Neural cell (in vitro differentiated cells): ENCODE data around the gene ADD1. TPM values are rescaled to one million over a fixed set of nuclear protein-coding genes. Genes with fewer than 3 reads are reported as not detected.
A peak's percentile ranks its signal among the peaks of the same experiment; 100 is the strongest.

Source experiments
- H2AFZ ChIP-seq: fragments of 200-600, 300-800 bp; sonication (generic), shearing (Covaris generic); 2 replicates; pipeline ENCODE4 v1.6.0; 2014; ENCODE audit warnings: low read depth, mild to moderate bottlenecking, antibody characterized with exemption, low read length, moderate library complexity
- H3F3A ChIP-seq: fragments of 200-600 bp; shearing (Covaris generic); 2 replicates; pipeline ENCODE4 v1.6.1; 2016; ENCODE audit warnings: mild to moderate bottlenecking, moderate library complexity, mixed read lengths, antibody characterized with exemption, low read length; ENCODE audit not compliant: insufficient read depth, poor library complexity, severe bottlenecking
- H3K27ac ChIP-seq: fragments of 200-600, 300-800 bp; sonication (generic), shearing (Covaris generic); 2 replicates; pipeline ENCODE4 v1.5.1; 2014; ENCODE audit warnings: mild to moderate bottlenecking, low read length, moderate library complexity
- H3K27me3 ChIP-seq: fragments of 300-800, 200-600 bp; sonication (generic), shearing (Covaris generic); 2 replicates; pipeline ENCODE4 v1.6.0; 2014; ENCODE audit warnings: mild to moderate bottlenecking, low read depth, low read length, moderate library complexity; ENCODE audit not compliant: insufficient read depth
- H3K36me3 ChIP-seq: fragments of 300-800, 200-600 bp; sonication (generic), shearing (Covaris generic); 2 replicates; pipeline ENCODE4 v1.5.1; 2014; ENCODE audit warnings: mild to moderate bottlenecking, antibody characterized with exemption, low read length, moderate library complexity; ENCODE audit not compliant: insufficient read depth
- H3K4me2 ChIP-seq: fragments of 300-800, 200-600 bp; sonication (generic), shearing (Covaris generic); 2 replicates; pipeline ENCODE4 v1.6.0; 2014; ENCODE audit warnings: mild to moderate bottlenecking, low read length
- H3K4me3 ChIP-seq: fragments of 300-800, 200-600 bp; sonication (generic), shearing (Covaris generic); 2 replicates; pipeline ENCODE4 v1.5.1; 2014; ENCODE audit warnings: mild to moderate bottlenecking, low read length, moderate library complexity
- H3K79me2 ChIP-seq: fragments of 200-600 bp; shearing (Covaris generic); replicated peaks from 2 replicates; pipeline ENCODE4 v1.6.0; 2014; ENCODE audit warnings: mild to moderate bottlenecking, low read length, moderate library complexity; ENCODE audit not compliant: insufficient read depth
- H3K9ac ChIP-seq: fragments of 300-800, 200-600 bp; sonication (generic), shearing (Covaris generic); 2 replicates; pipeline ENCODE4 v1.6.1; 2016; ENCODE audit warnings: mild to moderate bottlenecking, low read length, mixed read lengths
- H3K9me2 ChIP-seq: fragments of 200-600 bp; shearing (Covaris generic); 2 replicates; pipeline ENCODE4 v1.6.1; 2016; ENCODE audit warnings: mild to moderate bottlenecking, low read length, mixed read lengths; ENCODE audit not compliant: insufficient read depth
- H3K9me3 ChIP-seq: fragments of 200-600, 300-800 bp; sonication (generic), shearing (Covaris generic); 2 replicates; pipeline ENCODE4 v1.6.1; 2016; ENCODE audit warnings: mild to moderate bottlenecking, mixed run types, low read length, moderate library complexity, mixed read lengths
- H4K20me1 ChIP-seq: fragments of 200-600 bp; shearing (Covaris generic); 2 replicates; pipeline ENCODE4 v1.6.1; 2016; ENCODE audit warnings: mild to moderate bottlenecking, mixed run types; ENCODE audit not compliant: insufficient read depth
- EP300 ChIP-seq: fragments of 450-650 bp; conservative IDR thresholded peaks from 2 replicates; pipeline ENCODE4 v1.6.1; 2014; ENCODE audit warnings: antibody characterized with exemption, mild to moderate bottlenecking, moderate library complexity; ENCODE audit not compliant: poor library complexity, severe bottlenecking
- EZH2 ChIP-seq: fragments of 200-600, 300-800 bp; shearing (Covaris generic), sonication (generic); IDR thresholded peaks from 2 replicates; pipeline ENCODE4 v1.6.1; 2014; ENCODE audit warnings: antibody characterized with exemption, low read length, borderline replicate concordance, mild to moderate bottlenecking; ENCODE audit not compliant: insufficient read depth, poor library complexity, severe bottlenecking
- MXI1 ChIP-seq: fragments of 450-650 bp; conservative IDR thresholded peaks from 2 replicates; pipeline ENCODE4 v1.6.1; 2014; ENCODE audit warnings: antibody characterized with exemption, mild to moderate bottlenecking; ENCODE audit not compliant: poor library complexity, severe bottlenecking
- POLR2AphosphoS5 ChIP-seq: IDR thresholded peaks from 2 replicates; pipeline ENCODE4 v1.6.1; 2012
- RAD21 ChIP-seq: fragments of 450-650 bp; conservative IDR thresholded peaks from 2 replicates; pipeline ENCODE4 v1.6.1; 2014; ENCODE audit warnings: antibody characterized with exemption, mild to moderate bottlenecking, moderate library complexity
- SMC3 ChIP-seq: fragments of 450-650 bp; conservative IDR thresholded peaks from 2 replicates; pipeline ENCODE4 v1.6.1; 2014; ENCODE audit warnings: antibody characterized with exemption, mild to moderate bottlenecking, moderate library complexity; ENCODE audit not compliant: poor library complexity
- TAF1 ChIP-seq: IDR thresholded peaks from 2 replicates; pipeline ENCODE4 v1.6.1; 2012; ENCODE audit warnings: low read depth
- polyA plus RNA-seq: library from polyadenylated mRNA; depleted of rRNA; stranded (reverse); fragments of >200 nt; gene quantifications from 2 replicates; pipeline ENCODE4 v1.2.3, GENCODE V29; 2014
- TF ChIP-seq, protein P1 (sequence below): fragments of 450-650 bp; IDR thresholded peaks from 2 replicates; pipeline ENCODE4 v1.5.1; 2014; ENCODE audit warnings: antibody characterized with exemption, mild to moderate bottlenecking, moderate library complexity; ENCODE audit not compliant: poor library complexity, severe bottlenecking
- TF ChIP-seq, protein P2 (sequence below): IDR thresholded peaks from 2 replicates; pipeline ENCODE4 v1.6.1; 2012; ENCODE audit warnings: borderline replicate concordance

Gene ADD1
- polyA plus RNA-seq, 1 donor from 2014 or later, result 190 TPM

DNA sequence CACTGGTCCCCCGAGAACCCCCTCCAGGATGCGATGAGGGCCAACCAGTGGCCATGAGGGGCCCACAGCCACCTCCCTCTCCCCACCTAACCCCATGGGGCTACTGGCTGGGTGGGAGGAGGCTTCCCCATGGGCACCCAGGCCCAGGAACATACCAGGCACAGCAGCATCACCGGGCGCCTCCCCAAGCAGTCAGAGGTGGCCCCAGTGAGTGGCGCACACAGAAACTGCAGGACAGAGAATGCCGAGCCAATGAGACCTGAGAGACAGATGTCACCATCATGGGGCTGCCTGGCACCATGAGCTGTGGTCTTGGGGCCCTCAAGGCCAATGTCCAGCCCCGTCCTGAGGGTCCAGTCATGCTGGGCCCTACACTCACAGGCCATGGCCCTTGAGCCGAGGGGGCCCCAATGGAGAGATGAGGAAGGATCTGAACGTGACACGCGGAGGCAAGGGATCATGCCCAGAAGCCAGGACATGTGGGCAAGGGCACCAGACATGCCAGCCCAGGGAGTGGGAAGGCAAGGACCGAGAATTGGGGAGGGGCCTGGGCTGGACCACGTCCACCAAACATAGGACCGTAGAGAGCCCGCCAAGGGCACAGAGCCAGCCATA, 89.4 kb downstream of the ADD1 start:
- no peaks in the 10 kb centered on the region for H4K20me1 ChIP-seq
- H3K27me3 ChIP-seq, result no peaks in the 10 kb centered on the region
- H3K4me3 ChIP-seq, result peak overlapping the region; percentile 73
- no peak overlapping the region for H2AFZ ChIP-seq
- H3K9me2 ChIP-seq, result no peaks in the 10 kb centered on the region
- no peak overlapping the region for H3K27ac ChIP-seq
- no peaks in the 10 kb centered on the region for H3K9me3 ChIP-seq
- H3K9ac ChIP-seq, result no peak overlapping the region
- H3K4me2 ChIP-seq, result peak overlapping the region; percentile 14
- H3F3A ChIP-seq, result no peaks in the 10 kb centered on the region
- no peaks in the 10 kb centered on the region for H3K36me3 ChIP-seq
- H3K79me2 ChIP-seq, result peaks cover 14% of the 10 kb centered on the region
- no peak for TF ChIP-seq EP300
- TF ChIP-seq, protein P1, sequence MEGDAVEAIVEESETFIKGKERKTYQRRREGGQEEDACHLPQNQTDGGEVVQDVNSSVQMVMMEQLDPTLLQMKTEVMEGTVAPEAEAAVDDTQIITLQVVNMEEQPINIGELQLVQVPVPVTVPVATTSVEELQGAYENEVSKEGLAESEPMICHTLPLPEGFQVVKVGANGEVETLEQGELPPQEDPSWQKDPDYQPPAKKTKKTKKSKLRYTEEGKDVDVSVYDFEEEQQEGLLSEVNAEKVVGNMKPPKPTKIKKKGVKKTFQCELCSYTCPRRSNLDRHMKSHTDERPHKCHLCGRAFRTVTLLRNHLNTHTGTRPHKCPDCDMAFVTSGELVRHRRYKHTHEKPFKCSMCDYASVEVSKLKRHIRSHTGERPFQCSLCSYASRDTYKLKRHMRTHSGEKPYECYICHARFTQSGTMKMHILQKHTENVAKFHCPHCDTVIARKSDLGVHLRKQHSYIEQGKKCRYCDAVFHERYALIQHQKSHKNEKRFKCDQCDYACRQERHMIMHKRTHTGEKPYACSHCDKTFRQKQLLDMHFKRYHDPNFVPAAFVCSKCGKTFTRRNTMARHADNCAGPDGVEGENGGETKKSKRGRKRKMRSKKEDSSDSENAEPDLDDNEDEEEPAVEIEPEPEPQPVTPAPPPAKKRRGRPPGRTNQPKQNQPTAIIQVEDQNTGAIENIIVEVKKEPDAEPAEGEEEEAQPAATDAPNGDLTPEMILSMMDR, result no peak
- TF ChIP-seq MXI1, result no peak

DNA sequence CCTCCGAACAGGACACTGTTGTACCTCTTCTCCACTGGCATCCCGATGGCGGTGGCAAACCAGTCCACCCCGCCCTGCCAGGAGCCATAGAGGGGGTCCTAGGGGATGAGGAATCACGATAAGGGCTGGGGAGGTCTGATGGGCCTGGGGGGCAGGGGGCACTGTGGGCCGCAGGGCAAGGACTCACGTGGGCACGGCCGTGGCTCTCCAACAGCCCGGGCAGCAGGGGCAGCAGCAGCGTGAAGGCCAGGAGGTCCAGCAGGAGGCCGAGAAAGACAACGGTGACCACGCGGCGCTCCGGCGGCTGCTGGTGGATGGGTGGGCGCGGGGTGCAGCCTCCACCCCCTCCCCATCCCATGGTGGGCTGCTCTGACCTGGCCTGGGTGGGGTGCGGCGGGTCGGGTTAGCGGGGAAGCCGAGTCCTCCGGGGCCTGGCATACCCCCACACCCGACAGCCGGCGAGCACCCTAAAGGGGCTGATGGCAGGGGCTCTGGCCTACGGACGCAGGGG, 90.0 kb downstream of the ADD1 start:
- H3F3A ChIP-seq, result no peaks in the 10 kb centered on the region
- H3K9me2 ChIP-seq, result no peaks in the 10 kb centered on the region
- TF ChIP-seq TAF1 (no peak), RAD21 (no peak), POLR2AphosphoS5 (no peak), SMC3 (no peak), MXI1 (no peak), EP300 (no peak), EZH2 (no peak)
- TF ChIP-seq, protein P2, sequence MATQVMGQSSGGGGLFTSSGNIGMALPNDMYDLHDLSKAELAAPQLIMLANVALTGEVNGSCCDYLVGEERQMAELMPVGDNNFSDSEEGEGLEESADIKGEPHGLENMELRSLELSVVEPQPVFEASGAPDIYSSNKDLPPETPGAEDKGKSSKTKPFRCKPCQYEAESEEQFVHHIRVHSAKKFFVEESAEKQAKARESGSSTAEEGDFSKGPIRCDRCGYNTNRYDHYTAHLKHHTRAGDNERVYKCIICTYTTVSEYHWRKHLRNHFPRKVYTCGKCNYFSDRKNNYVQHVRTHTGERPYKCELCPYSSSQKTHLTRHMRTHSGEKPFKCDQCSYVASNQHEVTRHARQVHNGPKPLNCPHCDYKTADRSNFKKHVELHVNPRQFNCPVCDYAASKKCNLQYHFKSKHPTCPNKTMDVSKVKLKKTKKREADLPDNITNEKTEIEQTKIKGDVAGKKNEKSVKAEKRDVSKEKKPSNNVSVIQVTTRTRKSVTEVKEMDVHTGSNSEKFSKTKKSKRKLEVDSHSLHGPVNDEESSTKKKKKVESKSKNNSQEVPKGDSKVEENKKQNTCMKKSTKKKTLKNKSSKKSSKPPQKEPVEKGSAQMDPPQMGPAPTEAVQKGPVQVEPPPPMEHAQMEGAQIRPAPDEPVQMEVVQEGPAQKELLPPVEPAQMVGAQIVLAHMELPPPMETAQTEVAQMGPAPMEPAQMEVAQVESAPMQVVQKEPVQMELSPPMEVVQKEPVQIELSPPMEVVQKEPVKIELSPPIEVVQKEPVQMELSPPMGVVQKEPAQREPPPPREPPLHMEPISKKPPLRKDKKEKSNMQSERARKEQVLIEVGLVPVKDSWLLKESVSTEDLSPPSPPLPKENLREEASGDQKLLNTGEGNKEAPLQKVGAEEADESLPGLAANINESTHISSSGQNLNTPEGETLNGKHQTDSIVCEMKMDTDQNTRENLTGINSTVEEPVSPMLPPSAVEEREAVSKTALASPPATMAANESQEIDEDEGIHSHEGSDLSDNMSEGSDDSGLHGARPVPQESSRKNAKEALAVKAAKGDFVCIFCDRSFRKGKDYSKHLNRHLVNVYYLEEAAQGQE, result no peak
- TF ChIP-seq, protein P1, result no peak
- H3K4me3 ChIP-seq, result peak overlapping the region; percentile 73
- H4K20me1 ChIP-seq, result no peaks in the 10 kb centered on the region
- no peaks in the 10 kb centered on the region for H3K36me3 ChIP-seq
- peaks cover 14% of the 10 kb centered on the region for H3K79me2 ChIP-seq
- H3K27ac ChIP-seq, result peak overlapping the region; percentile 28
- H3K4me2 ChIP-seq, result peak overlapping the region; percentile 14
- no peaks in the 10 kb centered on the region for H3K9me3 ChIP-seq
- H3K27me3 ChIP-seq, result no peaks in the 10 kb centered on the region
- H2AFZ ChIP-seq, result no peak overlapping the region
- peak overlapping the region; percentile 65 for H3K9ac ChIP-seq
